Liver (tissue), 9 donors: ENCODE measurements around the gene ARL6IP4. TPM values are rescaled to one million over a fixed set of nuclear protein-coding genes. Genes with fewer than 3 reads are reported as not detected.
A peak's percentile ranks its signal among the peaks of the same experiment; 100 is the strongest.

Experiments used
- DNase-seq: peaks from one replicate; pipeline ENCODE4 v3.0.0-alpha.2; 2017; ENCODE audit warnings: low spot score
- H3K27ac ChIP-seq, 2 donors: one replicate each; pipeline ENCODE4 v1.7.0; 2013; ENCODE audit warnings: inconsistent platforms in 2 of 2, low read length in 2 of 2, control low read depth in 1 of 2, low read depth in 1 of 2, mild to moderate bottlenecking in 1 of 2
- H3K27me3 ChIP-seq, 4 donors: one replicate each; pipeline versions ENCODE4 v1.6.1 to v1.7.0; 2013; ENCODE audit warnings: low read length in 3 of 4, inconsistent platforms in 1 of 4, mild to moderate bottlenecking in 1 of 4, moderate library complexity in 1 of 4; ENCODE audit not compliant: control insufficient read depth in 4 of 4, insufficient read depth in 4 of 4
- H3K36me3 ChIP-seq, 4 donors: one replicate each; pipeline versions ENCODE4 v1.6.1 to v1.7.0; 2013; ENCODE audit warnings: low read length in 3 of 4, mild to moderate bottlenecking in 3 of 4, low read depth in 1 of 4, moderate library complexity in 1 of 4; ENCODE audit not compliant: control insufficient read depth in 4 of 4, insufficient read depth in 3 of 4
- H3K4me1 ChIP-seq, 4 donors: one replicate each; pipeline versions ENCODE4 v1.6.1 to v1.7.0; 2013; ENCODE audit warnings: low read length in 3 of 4, mild to moderate bottlenecking in 3 of 4, moderate library complexity in 1 of 4; ENCODE audit not compliant: control insufficient read depth in 4 of 4, insufficient read depth in 4 of 4
- H3K4me3 ChIP-seq, 3 donors: one replicate each; pipeline versions ENCODE4 v1.6.1 to v1.7.0; 2013; ENCODE audit warnings: low read length in 3 of 3, control low read depth in 1 of 3, low read depth in 1 of 3, mild to moderate bottlenecking in 1 of 3
- H3K9ac ChIP-seq, 2 donors: one replicate each; pipeline ENCODE4 v1.7.0; 2013; ENCODE audit warnings: low read length in 2 of 2, mild to moderate bottlenecking in 2 of 2, moderate library complexity in 2 of 2, control low read depth in 1 of 2, low read depth in 1 of 2
- H3K9me3 ChIP-seq, 4 donors: one replicate each; pipeline versions ENCODE4 v1.6.1 to v1.7.0; 2013; ENCODE audit warnings: low read length in 3 of 4; ENCODE audit not compliant: control insufficient read depth in 4 of 4
- EGR1 ChIP-seq, 2 donors: IDR thresholded peaks; 2 replicates each; pipeline ENCODE4 v1.6.1; 2016 to 2018; ENCODE audit warnings: antibody characterized with exemption in 2 of 2, low read depth in 2 of 2
- FOXA1 ChIP-seq: IDR thresholded peaks from 2 replicates; pipeline ENCODE4 v1.6.1; 2016; ENCODE audit warnings: antibody characterized with exemption
- FOXA2 ChIP-seq: IDR thresholded peaks from 2 replicates; pipeline ENCODE4 v1.6.1; 2016; ENCODE audit warnings: antibody characterized with exemption
- GABPA ChIP-seq, 2 donors: IDR thresholded peaks in 1 of 2; conservative IDR thresholded peaks in 1 of 2; 2 replicates each; pipeline ENCODE4 v1.6.1; 2016; ENCODE audit warnings: antibody characterized with exemption in 2 of 2, mild to moderate bottlenecking in 1 of 2, moderate library complexity in 1 of 2
- HNF4A ChIP-seq, 2 donors: conservative IDR thresholded peaks; 2 replicates each; pipeline ENCODE4 v1.6.1; 2016; ENCODE audit warnings: antibody characterized with exemption in 2 of 2, mild to moderate bottlenecking in 2 of 2
- JUND ChIP-seq, 2 donors: IDR thresholded peaks; 2 replicates each; pipeline ENCODE4 v1.6.1; 2016; ENCODE audit warnings: antibody characterized with exemption in 2 of 2
- NR2F2 ChIP-seq: IDR thresholded peaks from 2 replicates; pipeline ENCODE4 v1.6.1; 2016; ENCODE audit warnings: antibody characterized with exemption
- RAD21 ChIP-seq, 2 donors: IDR thresholded peaks; 2 replicates each; pipeline ENCODE4 v1.6.1; 2016; ENCODE audit warnings: antibody characterized with exemption in 2 of 2, mild to moderate bottlenecking in 2 of 2
- RXRA ChIP-seq, 2 donors: IDR thresholded peaks; 2 replicates each; pipeline ENCODE4 v1.6.1; 2017 to 2018; ENCODE audit warnings: antibody characterized with exemption in 2 of 2, mild to moderate bottlenecking in 1 of 2
- SP1 ChIP-seq: IDR thresholded peaks from 2 replicates; pipeline ENCODE4 v1.6.1; 2018; ENCODE audit warnings: antibody characterized with exemption, mild to moderate bottlenecking
- TAF1 ChIP-seq: conservative IDR thresholded peaks from 2 replicates; pipeline ENCODE4 v1.6.1; 2016; ENCODE audit warnings: antibody characterized with exemption, mild to moderate bottlenecking
- WGBS: extraction: QIAGEN DNeasy Blood & Tissue Kit; methylation state at CpG from one replicate; pipeline ENCODE4 v1.1.7; 2013; 5-methylcytosine and 5-hydroxymethylcytosine counted together
- polyA plus RNA-seq, 2 donors: library from polyadenylated mRNA; stranded (reverse) in 1 of 2; unstranded in 1 of 2; fragments of 200-250 nt in 1 of 2; fragments of >200 nt in 1 of 2; fragmentation: Nextera tagmentation in 1 of 2; extraction: Ambion mirVana in 1 of 2; gene quantifications; one replicate each; pipeline versions ENCODE4 v1.2.1 to v1.2.3, GENCODE V29; 2013 to 2015
- total RNA-seq, 2 donors: library from RNA; depleted of rRNA; stranded (reverse); fragments of >200 nt; gene quantifications; one replicate each; pipeline ENCODE4 v1.2.3, GENCODE V29; 2014
- TF ChIP-seq, protein P1 (sequence below): IDR thresholded peaks from 2 replicates; pipeline ENCODE4 v1.6.1; 2016; ENCODE audit warnings: antibody characterized with exemption
- TF ChIP-seq, protein P2 (sequence below): fragments of 150-350 bp; IDR thresholded peaks from 2 replicates; pipeline ENCODE4 v1.5.1; 2017; ENCODE audit warnings: improper control_type of control experiment, low read depth, low read length; ENCODE audit not compliant: missing input control
- TF ChIP-seq, protein P3 (sequence below): IDR thresholded peaks from 2 replicates; pipeline ENCODE4 v1.6.1; 2016; ENCODE audit warnings: antibody characterized with exemption
- TF ChIP-seq, protein P4 (sequence below): IDR thresholded peaks from 2 replicates; pipeline ENCODE4 v1.6.1; 2016; ENCODE audit warnings: antibody characterized with exemption
- donor health status: healthy.
- donor health status: healthy.
- donor health status: healthy.
- donor health status: healthy.
- donor health status: healthy.

The ARL6IP4 gene
- total and polyA plus RNA-seq, 4 donors: 59.2 to 187 (median 121) TPM

DNA sequence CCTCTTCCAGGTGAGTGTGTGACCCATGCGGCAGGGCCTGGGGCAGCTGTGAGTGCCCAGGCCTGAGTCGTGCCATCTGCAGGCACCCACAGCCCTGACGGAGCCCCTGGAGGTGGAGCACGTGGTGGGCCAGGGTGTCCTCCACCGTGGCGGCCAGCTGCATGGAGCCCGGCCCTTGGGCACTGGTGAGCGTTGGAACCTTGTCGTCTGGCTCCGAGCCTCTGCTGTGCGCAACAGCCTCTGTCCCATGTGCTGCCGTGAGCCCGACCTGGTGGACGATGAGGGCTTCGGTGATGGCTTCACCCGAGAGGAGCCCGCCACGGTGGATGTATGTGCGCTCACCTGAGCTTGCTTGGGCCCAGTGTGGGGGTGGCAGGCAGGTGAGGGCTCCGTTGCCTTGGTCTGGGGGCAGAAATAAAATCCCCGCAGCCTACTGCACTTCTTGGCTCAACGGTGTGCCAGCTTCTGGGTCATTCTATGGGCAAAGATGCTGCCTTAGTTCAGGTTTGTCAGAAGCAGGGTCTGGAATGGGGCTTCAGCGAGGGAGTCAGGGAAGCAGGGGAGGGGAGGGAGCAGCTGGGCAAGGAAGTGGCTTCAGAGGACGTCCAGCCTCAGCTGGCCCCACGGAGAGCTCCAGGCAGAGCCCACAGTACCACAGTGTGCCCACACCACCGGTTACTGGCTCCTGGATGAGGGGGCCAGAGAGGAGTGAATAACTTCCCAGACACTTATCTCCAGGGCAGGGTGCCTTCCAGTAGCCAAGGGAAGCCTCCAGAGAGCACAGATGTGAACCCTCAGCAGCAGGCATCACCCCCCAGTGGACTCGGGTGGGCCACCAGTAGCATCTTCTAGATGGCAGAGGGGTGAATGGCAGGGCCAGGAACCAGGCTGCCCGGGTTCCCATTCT is 1.2 kb upstream of the ARL6IP4 start:
- H3K27me3 ChIP-seq: no peaks in the 10 kb centered on the region

DNA sequence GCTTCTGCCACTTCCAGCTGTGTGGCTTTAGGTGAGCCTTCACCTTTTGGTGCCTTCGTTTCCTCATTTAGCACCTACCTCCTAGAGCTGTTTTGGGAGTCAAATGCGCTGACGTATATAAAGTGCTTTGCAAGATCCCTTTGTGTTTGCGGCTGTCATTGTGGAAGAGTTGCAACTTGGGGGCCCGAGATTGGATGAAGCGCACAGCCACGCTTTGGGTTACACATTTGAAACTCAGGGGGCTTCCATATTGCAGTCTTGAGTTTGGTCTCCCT is 636 bp upstream of the ARL6IP4 start:
- peaks cover 0 to 8% (median 2%) of the 10 kb centered on the region in 4 donors for H3K36me3 ChIP-seq
- no peak for DNase-seq
- H3K9me3 ChIP-seq: no peaks in the 10 kb centered on the region
- peaks cover 8 to 88% (median 71%) of the 10 kb centered on the region in 4 donors for H3K4me1 ChIP-seq
- H3K27ac ChIP-seq: peak overlapping the region; percentile 72 to 81
- 32% methylated on average over 7 of the region's 7 CpGs for WGBS
- H3K4me3 ChIP-seq: peak overlapping the region; percentile 36 to 88 (median 85)
- no peak for TF ChIP-seq RXRA (IDR thresholded peaks at IDR 0.05)
- TF ChIP-seq FOXA2: no peak
- no peak for TF ChIP-seq RAD21 (IDR thresholded peaks at IDR 0.05)
- TF ChIP-seq, protein P1, sequence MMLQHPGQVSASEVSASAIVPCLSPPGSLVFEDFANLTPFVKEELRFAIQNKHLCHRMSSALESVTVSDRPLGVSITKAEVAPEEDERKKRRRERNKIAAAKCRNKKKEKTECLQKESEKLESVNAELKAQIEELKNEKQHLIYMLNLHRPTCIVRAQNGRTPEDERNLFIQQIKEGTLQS: no peak
- TF ChIP-seq SP1: no peak
- no peak for TF ChIP-seq JUND (IDR thresholded peaks at IDR 0.05)
- TF ChIP-seq, protein P2, sequence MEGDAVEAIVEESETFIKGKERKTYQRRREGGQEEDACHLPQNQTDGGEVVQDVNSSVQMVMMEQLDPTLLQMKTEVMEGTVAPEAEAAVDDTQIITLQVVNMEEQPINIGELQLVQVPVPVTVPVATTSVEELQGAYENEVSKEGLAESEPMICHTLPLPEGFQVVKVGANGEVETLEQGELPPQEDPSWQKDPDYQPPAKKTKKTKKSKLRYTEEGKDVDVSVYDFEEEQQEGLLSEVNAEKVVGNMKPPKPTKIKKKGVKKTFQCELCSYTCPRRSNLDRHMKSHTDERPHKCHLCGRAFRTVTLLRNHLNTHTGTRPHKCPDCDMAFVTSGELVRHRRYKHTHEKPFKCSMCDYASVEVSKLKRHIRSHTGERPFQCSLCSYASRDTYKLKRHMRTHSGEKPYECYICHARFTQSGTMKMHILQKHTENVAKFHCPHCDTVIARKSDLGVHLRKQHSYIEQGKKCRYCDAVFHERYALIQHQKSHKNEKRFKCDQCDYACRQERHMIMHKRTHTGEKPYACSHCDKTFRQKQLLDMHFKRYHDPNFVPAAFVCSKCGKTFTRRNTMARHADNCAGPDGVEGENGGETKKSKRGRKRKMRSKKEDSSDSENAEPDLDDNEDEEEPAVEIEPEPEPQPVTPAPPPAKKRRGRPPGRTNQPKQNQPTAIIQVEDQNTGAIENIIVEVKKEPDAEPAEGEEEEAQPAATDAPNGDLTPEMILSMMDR: no peak
- TF ChIP-seq, protein P3, sequence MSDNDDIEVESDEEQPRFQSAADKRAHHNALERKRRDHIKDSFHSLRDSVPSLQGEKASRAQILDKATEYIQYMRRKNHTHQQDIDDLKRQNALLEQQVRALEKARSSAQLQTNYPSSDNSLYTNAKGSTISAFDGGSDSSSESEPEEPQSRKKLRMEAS: no peak
- TF ChIP-seq FOXA1: no peak
- H3K9ac ChIP-seq: peak overlapping the region; percentile 39 to 89
- no peaks in the 10 kb centered on the region for H3K27me3 ChIP-seq

More for the DNA sequence above, 1.2 kb upstream of the ARL6IP4 start:
- Histone ChIP-seq H3K9me3 (no peaks in the 10 kb centered on the region), H3K27ac (no peak overlapping the region), H3K36me3 (peaks cover 0 to 8% (median 2%) of the 10 kb centered on the region in 4 donors), H3K4me1 (peaks cover 8 to 82% (median 66%) of the 10 kb centered on the region in 4 donors), H3K4me3 (peak overlapping the region in 1 of 3 donors; percentile 36), H3K9ac (no peak overlapping the region)
- no peak for DNase-seq
- WGBS: 83% methylated on average over 28 of the region's 28 CpGs
- TF ChIP-seq, protein P2: no peak
- TF ChIP-seq TAF1 (no peak), NR2F2 (no peak), FOXA1 (no peak), EGR1 (IDR thresholded peaks at IDR 0.05; ENCODE audit: low read depth in 2 of 2) (no peak), GABPA (IDR thresholded peaks at IDR 0.05 in 1 of 2, conservative IDR thresholded peaks at IDR 0.05 in 1 of 2) (no peak), JUND (IDR thresholded peaks at IDR 0.05) (no peak), SP1 (no peak), HNF4A (conservative IDR thresholded peaks at IDR 0.05) (no peak)
- TF ChIP-seq, protein P4, sequence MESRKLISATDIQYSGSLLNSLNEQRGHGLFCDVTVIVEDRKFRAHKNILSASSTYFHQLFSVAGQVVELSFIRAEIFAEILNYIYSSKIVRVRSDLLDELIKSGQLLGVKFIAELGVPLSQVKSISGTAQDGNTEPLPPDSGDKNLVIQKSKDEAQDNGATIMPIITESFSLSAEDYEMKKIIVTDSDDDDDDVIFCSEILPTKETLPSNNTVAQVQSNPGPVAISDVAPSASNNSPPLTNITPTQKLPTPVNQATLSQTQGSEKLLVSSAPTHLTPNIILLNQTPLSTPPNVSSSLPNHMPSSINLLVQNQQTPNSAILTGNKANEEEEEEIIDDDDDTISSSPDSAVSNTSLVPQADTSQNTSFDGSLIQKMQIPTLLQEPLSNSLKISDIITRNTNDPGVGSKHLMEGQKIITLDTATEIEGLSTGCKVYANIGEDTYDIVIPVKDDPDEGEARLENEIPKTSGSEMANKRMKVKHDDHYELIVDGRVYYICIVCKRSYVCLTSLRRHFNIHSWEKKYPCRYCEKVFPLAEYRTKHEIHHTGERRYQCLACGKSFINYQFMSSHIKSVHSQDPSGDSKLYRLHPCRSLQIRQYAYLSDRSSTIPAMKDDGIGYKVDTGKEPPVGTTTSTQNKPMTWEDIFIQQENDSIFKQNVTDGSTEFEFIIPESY: no peak
- TF ChIP-seq, protein P3: no peak
